SHP77 (cell line): ENCODE measurements around the gene GLYATL1B.
"Not testable (repeated sequence)": the region's sequence is repeated elsewhere in the genome, so short reads cannot be mapped to it uniquely, and the experiment has no call there.

ENCODE experiments used
- DNase-seq, 2 experiments: peaks; one replicate each; lab custom pipeline; 2025; lab: John Stamatoyannopoulos, UW

GLYATL1B gene

GRCh38 chr11:59095972-59096575 is 10.0 kb downstream of the GLYATL1B start:
- DNase-seq, result not testable (repeated sequence)

DNA sequence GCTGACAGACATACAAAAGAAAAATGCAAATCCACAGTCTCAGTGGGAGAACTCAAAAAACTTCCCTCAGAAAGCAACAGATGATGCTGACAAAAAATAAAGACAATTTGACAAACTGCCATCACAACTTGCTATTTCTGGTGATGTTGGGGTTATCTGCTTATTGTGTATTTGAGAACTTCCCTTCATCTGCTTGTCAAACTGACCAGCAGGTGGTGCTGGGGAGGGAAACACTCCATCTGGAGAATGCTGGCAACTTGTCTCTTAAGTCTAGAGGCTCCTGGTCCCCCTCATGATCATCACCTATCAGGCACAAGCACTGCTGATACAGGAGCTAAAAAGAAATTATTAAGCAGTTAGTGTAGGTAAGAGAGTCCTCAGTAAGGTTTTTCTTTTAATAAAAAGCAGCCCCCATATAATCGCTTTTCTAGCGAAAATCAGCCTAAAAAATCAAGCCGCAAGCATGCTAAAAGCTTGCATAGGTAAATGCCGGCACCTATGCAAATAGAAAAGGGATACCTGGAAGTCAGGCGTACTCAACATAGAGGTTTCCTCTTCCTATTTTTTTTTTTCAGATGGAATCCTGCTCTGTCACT is 11.1 kb downstream of the GLYATL1B start:
- DNase-seq, result no peak

- DNase-seq, result not testable (repeated sequence)
Observed at GRCh38 chr11:59097938-59098337, 11.8 kb downstream of the GLYATL1B start.

GRCh38 chr11:59102259-59102765 is 16.2 kb downstream of the GLYATL1B start:
- no peak for DNase-seq

- peak; percentile 81 to 82 for DNase-seq
Observed at GRCh38 chr11:59106363-59107336, 20.5 kb downstream of the GLYATL1B start, which contains the start of gene FAM111B. FAM111B (plus strand) TSS chr11:59107237; CDS start chr11:59109626, 2,389 bp downstream.

- DNase-seq, result not testable (repeated sequence)
Observed at GRCh38 chr11:59107721-59108120, 21.6 kb downstream of the GLYATL1B start.

DNA sequence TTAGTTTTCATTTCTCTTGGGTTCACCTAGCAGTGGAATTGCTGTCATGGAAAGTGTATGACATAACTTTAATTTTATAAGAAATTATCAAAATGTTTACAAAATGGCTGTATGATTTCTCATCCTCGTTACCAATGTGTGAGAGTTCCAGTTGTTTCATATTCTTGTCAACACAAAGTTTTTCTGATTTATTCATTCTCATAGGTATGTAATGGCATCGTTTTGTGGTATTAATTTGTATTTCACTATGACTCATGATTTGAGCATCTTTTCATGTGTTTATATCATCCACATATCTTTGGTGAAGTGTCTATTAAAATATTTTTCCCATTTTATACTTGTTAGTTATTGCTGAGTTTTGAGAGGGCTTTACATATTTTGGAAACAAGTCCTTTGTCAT is 26.4 kb downstream of the GLYATL1B start:
- no peak for DNase-seq

- DNase-seq, result no peak
Observed at GRCh38 chr11:59114344-59114743, 28.2 kb downstream of the GLYATL1B start.

GRCh38 chr11:59115553-59115952 is 29.4 kb downstream of the GLYATL1B start:
- no peak for DNase-seq

DNA sequence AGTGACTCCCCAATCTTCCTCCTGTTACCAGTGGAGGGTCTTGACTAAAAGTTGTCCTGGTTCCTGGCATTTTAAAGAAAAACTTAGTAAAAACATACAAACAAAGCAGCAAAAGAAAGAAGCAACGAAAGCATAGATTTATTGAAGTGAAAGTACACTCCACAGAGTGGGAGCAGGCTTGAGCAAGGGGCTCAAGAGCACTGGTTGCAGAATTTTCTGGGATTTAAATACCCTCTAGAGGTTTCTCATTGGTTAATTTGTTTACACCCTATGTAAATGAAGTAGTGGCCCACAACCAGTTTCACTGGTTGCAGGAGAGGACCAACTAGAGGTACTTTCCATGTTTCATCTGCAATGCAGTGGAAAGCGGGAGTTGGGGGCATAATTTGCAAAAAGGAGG is 31.7 kb downstream of the GLYATL1B start:
- DNase-seq, result no peak

DNA sequence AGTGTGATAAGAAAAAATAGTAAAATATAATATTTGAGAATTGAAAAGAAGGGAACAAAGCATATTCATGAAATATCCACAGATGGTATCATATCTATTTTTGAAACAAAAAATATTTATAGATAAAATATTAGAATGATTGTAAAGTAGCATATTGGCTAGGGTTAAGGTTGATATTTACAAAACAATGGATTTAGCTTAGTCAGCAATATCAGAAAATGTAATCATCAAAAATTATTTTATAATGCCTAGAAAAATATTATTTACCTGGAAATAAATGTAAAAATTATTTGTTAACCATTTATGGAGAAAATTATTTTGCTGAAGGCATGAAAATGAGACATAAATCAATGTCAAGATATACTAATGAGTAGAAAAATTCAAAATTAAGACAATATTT is 33.7 kb downstream of the GLYATL1B start:
- no peak for DNase-seq

DNA sequence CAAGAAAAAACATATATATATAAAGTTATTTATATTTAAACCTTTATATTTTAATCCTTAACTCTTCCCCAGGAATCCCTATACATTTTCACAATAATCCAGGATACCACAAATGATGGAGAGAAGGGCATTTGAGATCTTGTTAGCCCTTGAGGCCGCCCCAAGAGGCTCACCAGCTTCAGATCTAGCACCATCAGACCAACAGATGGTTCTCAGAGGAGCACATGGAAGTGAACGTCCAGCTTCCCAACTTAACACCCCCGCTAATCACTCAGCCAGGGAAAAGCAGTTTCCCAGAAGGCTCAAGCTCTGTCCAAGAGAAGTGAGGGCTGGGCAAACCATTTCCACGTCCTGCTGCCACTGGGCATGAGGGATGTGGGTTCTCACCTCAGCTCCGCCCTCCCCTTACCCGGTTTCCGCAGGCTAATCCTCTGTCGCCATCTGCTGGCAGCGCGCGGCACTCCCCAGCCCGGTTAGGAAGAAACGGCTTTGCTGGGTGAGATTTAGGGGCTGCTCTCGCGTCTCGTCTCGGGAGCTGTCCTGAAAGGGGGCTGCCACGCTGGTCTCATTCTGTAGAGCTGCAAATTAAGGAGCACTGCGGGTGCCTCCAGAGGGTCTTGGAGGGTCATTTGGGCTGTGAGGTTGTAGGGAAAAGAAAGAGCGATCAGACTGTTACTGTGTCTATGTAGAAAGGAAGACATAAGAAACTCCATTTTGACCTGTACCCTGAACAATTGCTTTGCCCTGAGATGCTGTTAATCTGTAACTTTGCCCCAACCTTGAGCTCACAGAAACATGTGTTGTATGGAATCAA is 49.7 kb downstream of the GLYATL1B start:
- DNase-seq, result peak; percentile 31 to 40

DNA sequence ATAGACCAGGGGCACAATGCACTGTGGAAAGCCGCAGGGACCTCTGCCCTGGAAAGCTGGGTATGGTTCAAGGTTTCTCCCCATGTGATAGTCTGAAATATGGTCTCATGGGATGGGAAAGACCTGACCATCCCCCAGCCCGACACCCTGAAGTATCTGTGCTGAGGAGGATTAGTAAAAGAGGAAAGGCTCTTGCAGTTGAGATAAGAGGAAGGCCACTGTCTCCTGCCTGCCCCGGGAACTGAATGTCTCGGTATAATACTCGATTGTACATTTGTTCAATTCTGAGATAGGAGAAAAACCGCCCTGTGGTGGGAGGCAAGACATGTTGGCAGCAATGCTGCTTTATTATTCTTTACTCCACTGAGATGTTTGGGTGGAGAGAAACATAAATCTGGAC is 50.4 kb downstream of the GLYATL1B start:
- not testable (repeated sequence) for DNase-seq

DNA sequence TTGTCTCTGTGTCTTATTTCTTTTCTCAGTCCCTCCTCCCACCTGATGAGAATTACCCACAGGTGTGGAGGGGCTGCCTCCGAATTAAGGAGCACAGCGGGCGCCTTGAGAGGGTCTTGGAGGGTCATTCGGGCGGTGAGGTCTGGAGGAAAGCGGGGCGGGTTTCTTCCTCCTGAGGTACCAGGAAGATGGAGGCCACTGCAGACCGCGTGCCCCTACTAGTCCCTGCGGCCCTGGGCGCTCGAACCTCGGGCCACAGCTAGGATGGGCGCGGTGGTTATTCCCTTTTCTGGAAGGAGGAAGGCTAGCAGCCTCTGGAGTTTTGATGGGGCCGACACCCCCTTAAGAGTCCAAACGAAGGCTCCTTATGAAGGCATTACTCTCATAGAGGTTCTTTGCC is 51.1 kb downstream of the GLYATL1B start:
- no peak for DNase-seq

DNA sequence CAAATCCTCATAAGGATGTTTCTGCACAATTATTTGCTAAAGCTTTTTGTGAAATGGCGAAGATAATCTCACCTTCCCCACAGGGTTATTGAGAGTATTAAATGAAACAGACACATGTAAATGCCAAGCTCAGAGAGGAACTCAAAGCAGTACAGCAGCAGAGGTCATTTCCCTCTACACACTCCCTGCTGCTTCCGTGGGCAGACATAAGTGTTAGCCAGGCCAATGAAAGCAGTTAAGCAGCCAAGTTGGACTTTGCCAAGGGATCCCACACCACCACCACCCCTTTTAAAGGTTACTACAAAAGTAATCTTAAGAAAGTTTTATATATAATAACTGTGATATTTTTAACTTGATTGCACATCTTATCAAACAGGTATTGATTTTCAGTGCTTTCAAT is 52.5 kb downstream of the GLYATL1B start:
- no peak for DNase-seq

GRCh38 chr11:59141191-59141590 is 55.1 kb downstream of the GLYATL1B start:
- DNase-seq, result no peak

- DNase-seq, result no peak
Observed at GRCh38 chr11:59141673-59142460, 55.8 kb downstream of the GLYATL1B start.

DNA sequence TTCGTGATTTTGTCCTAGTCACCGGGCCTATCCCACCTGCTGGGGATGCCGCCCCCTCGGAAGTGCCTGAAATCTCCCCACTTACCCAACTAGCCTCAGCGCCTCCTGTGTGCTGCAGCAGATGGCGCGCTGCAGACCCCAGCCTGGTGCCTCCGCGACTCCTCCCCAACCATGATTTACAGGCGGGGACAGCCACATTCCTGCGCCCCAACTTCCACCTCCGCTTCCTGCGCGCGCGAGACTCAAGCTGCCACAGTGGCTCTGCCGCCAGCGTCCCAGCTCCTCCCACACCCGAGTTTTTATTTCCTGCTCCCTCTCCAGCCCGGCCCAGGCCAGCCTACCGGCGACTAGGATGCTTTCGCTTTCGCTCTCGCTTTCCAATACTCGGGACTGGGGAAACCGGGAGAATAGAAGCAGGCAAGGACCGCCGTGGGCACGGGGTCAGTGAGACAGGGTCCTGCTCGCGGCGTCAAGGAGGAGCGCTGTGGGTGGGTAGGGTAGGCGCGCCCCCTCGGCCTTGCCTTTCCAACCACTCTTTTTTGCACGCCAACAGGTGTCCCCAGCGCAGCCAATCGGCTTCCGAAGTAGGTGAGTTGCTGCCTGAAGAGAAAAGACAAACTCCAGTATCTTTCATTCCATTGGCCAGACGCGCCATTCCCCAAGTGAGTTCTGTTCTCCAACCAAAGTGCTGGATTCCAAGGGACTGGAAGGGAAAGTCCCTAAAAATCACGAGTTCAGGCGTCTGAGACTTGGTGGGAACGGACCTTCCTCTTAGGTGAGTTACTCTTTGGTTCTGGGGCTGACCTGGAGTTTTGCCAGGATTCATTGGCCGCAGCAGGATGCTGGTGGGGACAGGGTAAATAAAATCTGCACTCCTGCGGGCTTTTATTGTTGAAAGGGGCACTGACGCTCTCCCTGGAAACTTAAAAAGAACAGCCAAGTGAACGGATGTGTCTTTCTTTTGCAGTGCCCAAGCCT is 56.7 kb downstream of the GLYATL1B start, which contains the start of gene FAM111A:
Gene FAM111A (plus strand): TSS at position 327 of the 978 bp plus-strand sequence. CDS start 6,017 bp downstream, outside the sequence.
- peak in 1 of 2 experiments; percentile 22 for DNase-seq

- no peak for DNase-seq
Observed at GRCh38 chr11:59144096-59144495, 58.0 kb downstream of the GLYATL1B start.
